HepG2 (cell line): Measurements from ENCODE around the gene NFE2L3. TPM values are rescaled to one million over a fixed set of nuclear protein-coding genes. Genes with fewer than 3 reads are reported as not detected.

Source experiments
- BHLHE40 ChIP-seq: IDR thresholded peaks from 2 replicates; pipeline ENCODE4 v1.6.1; 2011; ENCODE audit warnings: low read length, improper control_type of control experiment
- HCFC1 ChIP-seq: fragments of 150-350 bp; IDR thresholded peaks from 2 replicates; pipeline ENCODE4 v1.6.1; 2014; ENCODE audit warnings: low read depth, low read length
- IKZF4 ChIP-seq: sonication (generic); formaldehyde crosslinking; IDR thresholded peaks from 2 replicates; pipeline ENCODE4 v1.5.1; 2020; ENCODE audit warnings: borderline replicate concordance, mild to moderate bottlenecking, low read depth, missing genetic modification reagents; ENCODE audit errors: not compliant biosample characterization
- ISL2 ChIP-seq: sonication (generic); formaldehyde crosslinking; IDR thresholded peaks from 2 replicates; pipeline ENCODE4 v1.5.0; 2020; ENCODE audit warnings: missing genetic modification reagents
- MYC ChIP-seq: sonication (generic); formaldehyde crosslinking; IDR thresholded peaks from 2 replicates; pipeline ENCODE4 v1.9.0; 2021; ENCODE audit warnings: missing genetic modification reagents, borderline replicate concordance
- PCBP2 ChIP-seq: fragments of 200-400 bp; formaldehyde crosslinking; optimal IDR thresholded peaks from 2 replicates; pipeline ENCODE3; 2018; ENCODE audit warnings: low read length, low read depth; ENCODE audit not compliant: poor library complexity, severe bottlenecking
- PRMT3 ChIP-seq: sonication (generic); formaldehyde crosslinking; IDR thresholded peaks from 2 replicates; pipeline ENCODE4 v1.8.1; 2022; ENCODE audit warnings: low read depth, mild to moderate bottlenecking, moderate library complexity, missing genetic modification reagents, borderline replicate concordance
- SRY ChIP-seq: sonication (generic); formaldehyde crosslinking; IDR thresholded peaks from 2 replicates; pipeline ENCODE4 v1.8.0; 2022; ENCODE audit warnings: mild to moderate bottlenecking, missing genetic modification reagents
- TGIF2 ChIP-seq: IDR thresholded peaks from 2 replicates; pipeline ENCODE4 v1.6.1; 2016; ENCODE audit warnings: control low read depth, missing compliant biosample characterization
- ZNF674 ChIP-seq: sonication (generic); formaldehyde crosslinking; IDR thresholded peaks from 2 replicates; pipeline ENCODE4 v1.5.0; 2020; ENCODE audit warnings: low read depth, mild to moderate bottlenecking, missing genetic modification reagents
- ZNF703 ChIP-seq: sonication (generic); formaldehyde crosslinking; IDR thresholded peaks from 2 replicates; pipeline ENCODE4 v1.5.1; 2020; ENCODE audit warnings: missing genetic modification reagents, mild to moderate bottlenecking, moderate library complexity, borderline replicate concordance
- ZNF775 ChIP-seq: sonication (generic); formaldehyde crosslinking; IDR thresholded peaks from 2 replicates; pipeline ENCODE4 v1.4.0; 2020; ENCODE audit warnings: missing genetic modification reagents, mild to moderate bottlenecking, moderate library complexity, borderline replicate concordance
- polyA plus RNA-seq, 8 experiments: library from polyadenylated mRNA; depleted of rRNA in 3 of 8; stranded (reverse) in 7 of 8; unstranded in 1 of 8; fragments of >200 nt; fragmentation: Illumina TruSeq in 4 of 8; extraction: Trizol in 4 of 8; gene quantifications; 2 replicates each; pipeline versions ENCODE4 v1.2.1 to v1.2.3, GENCODE V29; 2011 to 2016; ENCODE audit warnings: low read depth in 4 of 8, missing spikeins in 1 of 8, mixed read lengths in 1 of 8; ENCODE audit not compliant: insufficient read depth in 1 of 8
- total RNA-seq, 5 experiments: library from RNA; depleted of rRNA; stranded (reverse); fragments of >200 nt; fragmentation: Illumina TruSeq; extraction: Trizol; gene quantifications; 2 replicates each; pipeline ENCODE4 v1.2.3, GENCODE V29; 2016; ENCODE audit warnings: low read depth in 1 of 5
- TF ChIP-seq, protein P1 (sequence below): sonication (generic); IDR thresholded peaks from 2 replicates; pipeline ENCODE4 v1.6.1; 2016; ENCODE audit warnings: low read depth, borderline replicate concordance
- TF ChIP-seq, protein P2 (sequence below), 2 experiments: fragments of 450-650 bp in 1 of 2; sonication (generic) in 1 of 2; formaldehyde crosslinking in 1 of 2; IDR thresholded peaks; 2 replicates each; pipeline versions ENCODE4 v1.6.1 to v1.8.0; 2016 to 2022; ENCODE audit warnings: antibody characterized with exemption in 1 of 2, mild to moderate bottlenecking in 1 of 2, missing genetic modification reagents in 1 of 2

The NFE2L3 gene
- total and polyA plus RNA-seq, 2 of the 13 experiments (the other 11 are each of a cell fraction or from before 2014, with no cell fraction given), result 11.4 to 19.4 TPM

DNA sequence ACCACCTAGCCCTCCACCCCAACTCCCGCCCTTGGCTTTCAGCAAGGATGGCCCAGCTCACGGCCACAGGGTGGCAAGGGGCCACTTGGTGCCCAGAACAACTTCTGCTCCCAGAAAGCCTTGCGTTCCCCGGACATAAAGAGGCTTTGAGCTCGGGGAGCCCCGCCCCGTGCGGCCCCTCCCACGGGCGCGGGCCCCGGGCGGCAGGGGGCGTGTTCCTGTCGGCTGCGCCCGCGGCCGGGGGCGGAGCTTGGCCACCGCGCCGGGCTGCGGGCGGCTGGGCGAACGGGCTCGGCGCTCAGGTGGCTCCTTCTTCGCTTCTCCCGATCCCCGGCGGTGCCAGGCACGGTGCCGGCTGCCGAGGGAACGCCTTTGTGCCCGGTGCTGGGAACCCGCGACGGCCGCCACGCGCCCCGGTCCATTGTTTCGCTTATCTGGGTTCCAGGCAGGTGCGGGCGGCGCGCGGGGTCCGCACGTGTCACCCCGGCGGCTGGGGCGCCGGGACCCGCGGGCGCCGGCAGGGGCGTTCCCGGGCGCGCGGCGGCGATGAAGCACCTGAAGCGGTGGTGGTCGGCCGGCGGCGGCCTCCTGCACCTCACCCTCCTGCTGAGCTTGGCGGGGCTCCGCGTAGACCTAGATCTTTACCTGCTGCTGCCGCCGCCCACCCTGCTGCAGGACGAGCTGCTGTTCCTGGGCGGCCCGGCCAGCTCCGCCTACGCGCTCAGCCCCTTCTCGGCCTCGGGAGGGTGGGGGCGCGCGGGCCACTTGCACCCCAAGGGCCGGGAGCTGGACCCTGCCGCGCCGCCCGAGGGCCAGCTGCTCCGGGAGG, at the start of gene NFE2L3 (continued):
- TF ChIP-seq ZNF703 (CRISPR knock-in tag), result no peak
- 0 out of 2 replicates have a peak, but pooled peaks have one; percentile 26 for TF ChIP-seq TGIF2 (CRISPR knock-in tag)
- 0 out of 2 replicates have a peak, but pooled peaks have one; percentile 63 for TF ChIP-seq PRMT3 (CRISPR knock-in tag)
- TF ChIP-seq ZNF775 (CRISPR knock-in tag), result no peak
- no peak for TF ChIP-seq HCFC1
- 0 out of 2 replicates have a peak, but pooled peaks have one; percentile 34 for TF ChIP-seq SRY
- TF ChIP-seq ZNF674 (CRISPR knock-in tag), result no peak
- TF ChIP-seq, protein P1, sequence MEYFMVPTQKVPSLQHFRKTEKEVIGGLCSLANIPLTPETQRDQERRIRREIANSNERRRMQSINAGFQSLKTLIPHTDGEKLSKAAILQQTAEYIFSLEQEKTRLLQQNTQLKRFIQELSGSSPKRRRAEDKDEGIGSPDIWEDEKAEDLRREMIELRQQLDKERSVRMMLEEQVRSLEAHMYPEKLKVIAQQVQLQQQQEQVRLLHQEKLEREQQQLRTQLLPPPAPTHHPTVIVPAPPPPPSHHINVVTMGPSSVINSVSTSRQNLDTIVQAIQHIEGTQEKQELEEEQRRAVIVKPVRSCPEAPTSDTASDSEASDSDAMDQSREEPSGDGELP, result 0 out of 2 replicates have a peak, but pooled peaks have one; percentile 18
- TF ChIP-seq, protein P2, sequence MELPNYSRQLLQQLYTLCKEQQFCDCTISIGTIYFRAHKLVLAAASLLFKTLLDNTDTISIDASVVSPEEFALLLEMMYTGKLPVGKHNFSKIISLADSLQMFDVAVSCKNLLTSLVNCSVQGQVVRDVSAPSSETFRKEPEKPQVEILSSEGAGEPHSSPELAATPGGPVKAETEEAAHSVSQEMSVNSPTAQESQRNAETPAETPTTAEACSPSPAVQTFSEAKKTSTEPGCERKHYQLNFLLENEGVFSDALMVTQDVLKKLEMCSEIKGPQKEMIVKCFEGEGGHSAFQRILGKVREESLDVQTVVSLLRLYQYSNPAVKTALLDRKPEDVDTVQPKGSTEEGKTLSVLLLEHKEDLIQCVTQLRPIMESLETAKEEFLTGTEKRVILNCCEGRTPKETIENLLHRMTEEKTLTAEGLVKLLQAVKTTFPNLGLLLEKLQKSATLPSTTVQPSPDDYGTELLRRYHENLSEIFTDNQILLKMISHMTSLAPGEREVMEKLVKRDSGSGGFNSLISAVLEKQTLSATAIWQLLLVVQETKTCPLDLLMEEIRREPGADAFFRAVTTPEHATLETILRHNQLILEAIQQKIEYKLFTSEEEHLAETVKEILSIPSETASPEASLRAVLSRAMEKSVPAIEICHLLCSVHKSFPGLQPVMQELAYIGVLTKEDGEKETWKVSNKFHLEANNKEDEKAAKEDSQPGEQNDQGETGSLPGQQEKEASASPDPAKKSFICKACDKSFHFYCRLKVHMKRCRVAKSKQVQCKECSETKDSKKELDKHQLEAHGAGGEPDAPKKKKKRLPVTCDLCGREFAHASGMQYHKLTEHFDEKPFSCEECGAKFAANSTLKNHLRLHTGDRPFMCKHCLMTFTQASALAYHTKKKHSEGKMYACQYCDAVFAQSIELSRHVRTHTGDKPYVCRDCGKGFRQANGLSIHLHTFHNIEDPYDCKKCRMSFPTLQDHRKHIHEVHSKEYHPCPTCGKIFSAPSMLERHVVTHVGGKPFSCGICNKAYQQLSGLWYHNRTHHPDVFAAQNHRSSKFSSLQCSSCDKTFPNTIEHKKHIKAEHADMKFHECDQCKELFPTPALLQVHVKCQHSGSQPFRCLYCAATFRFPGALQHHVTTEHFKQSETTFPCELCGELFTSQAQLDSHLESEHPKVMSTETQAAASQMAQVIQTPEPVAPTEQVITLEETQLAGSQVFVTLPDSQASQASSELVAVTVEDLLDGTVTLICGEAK (IDR thresholded peaks at IDR 0.05), result no peak
- TF ChIP-seq, protein P2 (CRISPR knock-in tag; IDR thresholded peaks at IDR 0.05), result 0 out of 2 replicates have a peak, but pooled peaks have one; percentile 34
- no peak for TF ChIP-seq PCBP2
- TF ChIP-seq BHLHE40, result 0 out of 2 replicates have a peak, but pooled peaks have one; percentile 36
- no peak for TF ChIP-seq ISL2
- TF ChIP-seq MYC, result peak; percentile 13; the same call in 1 of the 2 replicates
- TF ChIP-seq IKZF4, result no peak
